Esophagus muscularis mucosa (tissue), 4 donors: ENCODE results near the gene CCR1. TPM values are rescaled to one million over a fixed set of nuclear protein-coding genes. Genes with fewer than 3 reads are reported as not detected.

ENCODE experiments used
- DNase-seq: peaks from one replicate; pipeline ENCODE4 v3.0.0-alpha.2; 2017; ENCODE audit errors: extremely low spot score
- H3K27ac ChIP-seq, 4 donors: fragments of 200-600 bp; sonication (generic); replicated peaks in 1 of 4; 1 replicate in 3 of 4; 2 replicates in 1 of 4; pipeline ENCODE4 v1.5.1; 2016 to 2019; ENCODE audit warnings: mild to moderate bottlenecking in 1 of 4
- H3K27me3 ChIP-seq, 4 donors: fragments of 200-600 bp; sonication (generic); one replicate each; pipeline versions ENCODE4 v1.5.1 to v1.6.0; 2016 to 2019
- H3K36me3 ChIP-seq, 4 donors: fragments of 200-600 bp; sonication (generic); one replicate each; pipeline ENCODE4 v1.5.1; 2016 to 2019
- H3K4me1 ChIP-seq, 4 donors: fragments of 200-600 bp; sonication (generic); one replicate each; pipeline ENCODE4 v1.5.1; 2016 to 2019
- H3K4me3 ChIP-seq, 4 donors: fragments of 200-600 bp; sonication (generic); 1 replicate in 2 of 4; 2 replicates in 2 of 4; pipeline ENCODE4 v1.5.1; 2016 to 2019; ENCODE audit warnings: mild to moderate bottlenecking in 4 of 4, moderate library complexity in 1 of 4
- H3K9me3 ChIP-seq, 4 donors: fragments of 200-600 bp; sonication (generic); 1 replicate in 3 of 4; 2 replicates in 1 of 4; pipeline ENCODE4 v1.5.1; 2016 to 2019
- CTCF ChIP-seq, 3 experiments: fragments of 200-600 bp in 2 of 3; fragments of 450-650 bp in 1 of 3; sonication (generic) in 2 of 3; IDR thresholded peaks; one replicate each; pipeline ENCODE4 v1.5.1; 2017 to 2019; ENCODE audit warnings: antibody characterized with exemption in 3 of 3, mild to moderate bottlenecking in 2 of 3, moderate library complexity in 1 of 3
- EP300 ChIP-seq: sonication (generic); formaldehyde crosslinking; IDR thresholded peaks from one replicate; pipeline ENCODE4 v1.6.1; 2017; ENCODE audit warnings: antibody characterized with exemption
- POLR2A ChIP-seq: fragments of 450-650 bp; IDR thresholded peaks from one replicate; pipeline ENCODE4 v1.6.1; 2017; ENCODE audit warnings: antibody characterized with exemption, moderate library complexity, mild to moderate bottlenecking, low read depth
- POLR2AphosphoS5 ChIP-seq, 2 donors: sonication (generic); formaldehyde crosslinking; IDR thresholded peaks; one replicate each; pipeline ENCODE4 v1.6.1; 2017; ENCODE audit warnings: antibody characterized with exemption in 2 of 2
- WGBS: methylation state at CpG from one replicate; pipeline ENCODE4 v1.1.5; 2018; 5-methylcytosine and 5-hydroxymethylcytosine counted together
- intact Hi-C: fragments of 100-400 bp; cut with DNase I; formaldehyde crosslinking; loops from one replicate; pipeline ENCODE4 v1.15.1; 2023
- total RNA-seq, 4 donors: library from RNA; depleted of rRNA; stranded (reverse); fragments of >200 nt; gene quantifications; one replicate each; pipeline versions ENCODE4 v1.1.0 to v1.2.1, GENCODE V29; 2016

The CCR1 gene
- total RNA-seq, 4 donors from 2014 or later, result 5.3 to 42.1 (median 6.5) TPM

GRCh38 chr3:46154311-46154710 lies 53.8 kb downstream of the CCR1 start:
- intact Hi-C loops, result no loop called here
- 89% methylated on average over 1 of the region's 1 CpG for WGBS
- peaks cover 0 to 6% (median 2%) of the 10 kb centered on the region in 4 donors for H3K9me3 ChIP-seq
- TF ChIP-seq CTCF (IDR thresholded peaks at IDR 0.05) (no peak), EP300 (no peak), POLR2A (no peak), POLR2AphosphoS5 (IDR thresholded peaks at IDR 0.05) (no peak)
- no peaks in the 10 kb centered on the region for H3K36me3 ChIP-seq
- H3K4me1 ChIP-seq, result no peaks in the 10 kb centered on the region
- no peak for DNase-seq
- no peak overlapping the region for H3K4me3 ChIP-seq
- H3K27me3 ChIP-seq, result no peaks in the 10 kb centered on the region
- H3K27ac ChIP-seq, result no peak overlapping the region

Other genes starting within 250 kb of the CCR1 start
- 100 to 1,000 TPM in 1 of 4 donors, 10 to 100 TPM in 3; 64.1 to 122 (median 93.8) TPM for gene FYCO1, start 212.5 kb downstream of the CCR1 start, total RNA-seq
- under 1 TPM in 1 of 4 donors, not detected in 3; 0.17 TPM for gene XCR1, start 180.8 kb downstream of the CCR1 start, total RNA-seq
- not detected for gene CCR3, start 34.1 kb upstream of the CCR1 start, total RNA-seq
- gene CCR2, start 145.8 kb upstream of the CCR1 start, total RNA-seq, result 1 to 10 TPM in 3 of 4 donors, under 1 TPM in 1; 0.46 to 6.0 (median 2.3) TPM
- gene CCR5, start 162.6 kb upstream of the CCR1 start, total RNA-seq, result 1 to 10 TPM in 1 of 4 donors, under 1 TPM in 3; 0.39 to 3.0 (median 0.44) TPM
- 1 to 10 TPM; 1.1 to 3.0 (median 2.0) TPM for gene CCRL2, start 198.9 kb upstream of the CCR1 start, total RNA-seq